HL-60 (cell line): ENCODE measurements around the gene HEY2.

Source experiments
- DNase-seq, 2 experiments: peaks; one replicate each; pipeline ENCODE4 v3.0.0-alpha.2; 2010 to 2020; ENCODE audit warnings: low read depth in 1 of 2, low spot score in 1 of 2
- H3K27ac ChIP-seq: fragments of 250-450 bp; sonication (Bioruptor Pico); replicated peaks from 2 replicates; pipeline ENCODE4 v1.5.1; 2020; ENCODE audit warnings: mild to moderate bottlenecking, moderate library complexity
- H3K27me3 ChIP-seq: fragments of 250-450 bp; sonication (Bioruptor Pico); 2 replicates; pipeline ENCODE4 v1.5.1; 2021; ENCODE audit warnings: mild to moderate bottlenecking, moderate library complexity; ENCODE audit not compliant: insufficient read depth, poor library complexity, severe bottlenecking
- H3K4me3 ChIP-seq: replicated peaks from 2 replicates; pipeline ENCODE4 v1.5.1; 2011; ENCODE audit warnings: mild to moderate bottlenecking, control low read depth, low read length; ENCODE audit not compliant: insufficient read depth
- GABPA ChIP-seq: IDR thresholded peaks from 2 replicates; pipeline ENCODE4 v1.6.1; 2012; ENCODE audit warnings: low read depth
- POLR2AphosphoS5 ChIP-seq: IDR thresholded peaks from 2 replicates; pipeline ENCODE4 v1.6.1; 2012; ENCODE audit warnings: low read depth
- SPI1 ChIP-seq: IDR thresholded peaks from 2 replicates; pipeline ENCODE4 v1.6.1; 2012; ENCODE audit warnings: low read depth, mild to moderate bottlenecking, borderline replicate concordance
- TF ChIP-seq, protein P1 (sequence below): IDR thresholded peaks from one replicate; pipeline ENCODE4 v1.5.1; 2011; ENCODE audit warnings: low read length, control low read depth, inconsistent platforms; ENCODE audit not compliant: insufficient read depth
- TF ChIP-seq, protein P2 (sequence below): IDR thresholded peaks from 2 replicates; pipeline ENCODE4 v1.6.1; 2012; ENCODE audit warnings: low read depth; ENCODE audit not compliant: insufficient replicate concordance

The HEY2 gene

DNA sequence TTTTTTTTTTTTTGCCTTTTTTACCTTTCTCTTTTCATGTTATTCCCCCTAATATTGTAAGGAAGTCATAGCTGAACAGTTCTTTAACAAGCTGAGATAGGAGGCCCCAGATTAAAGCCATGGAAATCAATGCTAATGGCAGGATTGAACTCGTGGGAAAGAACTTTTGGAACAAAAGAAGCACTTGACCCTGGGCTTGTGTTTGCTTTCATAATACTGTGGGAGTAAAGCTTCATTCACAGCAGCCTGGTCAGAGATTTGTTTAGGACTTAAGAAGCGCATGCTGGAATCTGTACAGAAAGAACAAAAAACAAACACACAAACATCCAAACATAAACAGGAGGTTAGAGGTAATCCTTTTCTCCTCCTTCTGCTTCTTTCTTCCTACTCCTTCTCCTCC lies 5.1 kb downstream of the HEY2 start:
- Histone ChIP-seq H3K27ac (no peak overlapping the region), H3K4me3 (no peak overlapping the region), H3K27me3 (peaks cover 32% of the 10 kb centered on the region)
- no peak for DNase-seq
- TF ChIP-seq POLR2AphosphoS5, result no peak
- TF ChIP-seq, protein P1, sequence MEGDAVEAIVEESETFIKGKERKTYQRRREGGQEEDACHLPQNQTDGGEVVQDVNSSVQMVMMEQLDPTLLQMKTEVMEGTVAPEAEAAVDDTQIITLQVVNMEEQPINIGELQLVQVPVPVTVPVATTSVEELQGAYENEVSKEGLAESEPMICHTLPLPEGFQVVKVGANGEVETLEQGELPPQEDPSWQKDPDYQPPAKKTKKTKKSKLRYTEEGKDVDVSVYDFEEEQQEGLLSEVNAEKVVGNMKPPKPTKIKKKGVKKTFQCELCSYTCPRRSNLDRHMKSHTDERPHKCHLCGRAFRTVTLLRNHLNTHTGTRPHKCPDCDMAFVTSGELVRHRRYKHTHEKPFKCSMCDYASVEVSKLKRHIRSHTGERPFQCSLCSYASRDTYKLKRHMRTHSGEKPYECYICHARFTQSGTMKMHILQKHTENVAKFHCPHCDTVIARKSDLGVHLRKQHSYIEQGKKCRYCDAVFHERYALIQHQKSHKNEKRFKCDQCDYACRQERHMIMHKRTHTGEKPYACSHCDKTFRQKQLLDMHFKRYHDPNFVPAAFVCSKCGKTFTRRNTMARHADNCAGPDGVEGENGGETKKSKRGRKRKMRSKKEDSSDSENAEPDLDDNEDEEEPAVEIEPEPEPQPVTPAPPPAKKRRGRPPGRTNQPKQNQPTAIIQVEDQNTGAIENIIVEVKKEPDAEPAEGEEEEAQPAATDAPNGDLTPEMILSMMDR, result no peak
- no peak for TF ChIP-seq GABPA
- TF ChIP-seq, protein P2, sequence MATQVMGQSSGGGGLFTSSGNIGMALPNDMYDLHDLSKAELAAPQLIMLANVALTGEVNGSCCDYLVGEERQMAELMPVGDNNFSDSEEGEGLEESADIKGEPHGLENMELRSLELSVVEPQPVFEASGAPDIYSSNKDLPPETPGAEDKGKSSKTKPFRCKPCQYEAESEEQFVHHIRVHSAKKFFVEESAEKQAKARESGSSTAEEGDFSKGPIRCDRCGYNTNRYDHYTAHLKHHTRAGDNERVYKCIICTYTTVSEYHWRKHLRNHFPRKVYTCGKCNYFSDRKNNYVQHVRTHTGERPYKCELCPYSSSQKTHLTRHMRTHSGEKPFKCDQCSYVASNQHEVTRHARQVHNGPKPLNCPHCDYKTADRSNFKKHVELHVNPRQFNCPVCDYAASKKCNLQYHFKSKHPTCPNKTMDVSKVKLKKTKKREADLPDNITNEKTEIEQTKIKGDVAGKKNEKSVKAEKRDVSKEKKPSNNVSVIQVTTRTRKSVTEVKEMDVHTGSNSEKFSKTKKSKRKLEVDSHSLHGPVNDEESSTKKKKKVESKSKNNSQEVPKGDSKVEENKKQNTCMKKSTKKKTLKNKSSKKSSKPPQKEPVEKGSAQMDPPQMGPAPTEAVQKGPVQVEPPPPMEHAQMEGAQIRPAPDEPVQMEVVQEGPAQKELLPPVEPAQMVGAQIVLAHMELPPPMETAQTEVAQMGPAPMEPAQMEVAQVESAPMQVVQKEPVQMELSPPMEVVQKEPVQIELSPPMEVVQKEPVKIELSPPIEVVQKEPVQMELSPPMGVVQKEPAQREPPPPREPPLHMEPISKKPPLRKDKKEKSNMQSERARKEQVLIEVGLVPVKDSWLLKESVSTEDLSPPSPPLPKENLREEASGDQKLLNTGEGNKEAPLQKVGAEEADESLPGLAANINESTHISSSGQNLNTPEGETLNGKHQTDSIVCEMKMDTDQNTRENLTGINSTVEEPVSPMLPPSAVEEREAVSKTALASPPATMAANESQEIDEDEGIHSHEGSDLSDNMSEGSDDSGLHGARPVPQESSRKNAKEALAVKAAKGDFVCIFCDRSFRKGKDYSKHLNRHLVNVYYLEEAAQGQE, result no peak
- no peak for TF ChIP-seq SPI1

GRCh38 chr6:125759184-125759902 lies 9.9 kb downstream of the HEY2 start:
- no peak for DNase-seq
- TF ChIP-seq, protein P2, result no peak
- H3K27ac ChIP-seq, result no peak overlapping the region
- peaks cover 14% of the 10 kb centered on the region for H3K27me3 ChIP-seq
- no peak overlapping the region for H3K4me3 ChIP-seq

- TF ChIP-seq SPI1 (no peak), POLR2AphosphoS5 (no peak), GABPA (no peak)
- TF ChIP-seq, protein P2, result no peak
- TF ChIP-seq, protein P1, result no peak
- no peak overlapping the region for H3K4me3 ChIP-seq
- H3K27me3 ChIP-seq, result peaks cover 10% of the 10 kb centered on the region
- H3K27ac ChIP-seq, result no peak overlapping the region
- DNase-seq, result no peak
Measured at GRCh38 chr6:125759959-125760457, 10.6 kb downstream of the HEY2 start.
